K562 treated with DMSO at 1 percent for 4 hours (cell line): Measurements from ENCODE around the gene CRYGC. TPM values are rescaled to one million over a fixed set of nuclear protein-coding genes. Genes with fewer than 3 reads are reported as not detected.

Experiments used
- total RNA-seq: library from RNA; unstranded; fragments of 300-600 nt; gene quantifications from 2 replicates; pipeline ENCODE4 v1.2.3, GENCODE V29; 2022; ENCODE audit not compliant: insufficient read depth

The CRYGC gene, protein sequence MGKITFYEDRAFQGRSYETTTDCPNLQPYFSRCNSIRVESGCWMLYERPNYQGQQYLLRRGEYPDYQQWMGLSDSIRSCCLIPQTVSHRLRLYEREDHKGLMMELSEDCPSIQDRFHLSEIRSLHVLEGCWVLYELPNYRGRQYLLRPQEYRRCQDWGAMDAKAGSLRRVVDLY
- total RNA-seq = not detected in 2 replicates

GRCh38 chr2:208129744-208130711, at the start of gene CRYGC:
CRYGC (minus strand) TSS chr2:208129828; CDS start chr2:208129792, 36 bp downstream.

DNA sequence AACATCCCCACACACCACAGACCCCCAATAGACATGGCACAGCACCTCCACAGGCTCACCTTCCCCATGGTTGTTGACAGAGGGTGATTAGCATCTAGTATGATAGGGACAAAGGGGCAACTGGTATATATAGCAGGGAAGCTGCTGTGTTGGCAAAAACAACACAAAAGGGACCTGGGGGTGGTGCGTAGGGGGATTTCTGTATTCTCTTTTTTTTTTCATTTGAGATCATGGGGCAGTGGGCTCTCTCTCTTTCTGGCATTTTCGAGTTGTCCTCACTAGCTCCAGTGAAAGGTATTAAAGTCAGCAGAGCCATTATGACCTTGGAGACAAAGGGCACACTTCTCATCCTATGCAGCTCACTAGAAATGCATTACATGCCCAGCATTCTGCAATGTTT, 33.9 kb upstream of the CRYGC start, which contains the start of gene CRYGA:
TSS of gene CRYGA (minus strand) at position 101 of the 400 bp plus-strand sequence. CDS start at position 68, 33 bp downstream.

DNA sequence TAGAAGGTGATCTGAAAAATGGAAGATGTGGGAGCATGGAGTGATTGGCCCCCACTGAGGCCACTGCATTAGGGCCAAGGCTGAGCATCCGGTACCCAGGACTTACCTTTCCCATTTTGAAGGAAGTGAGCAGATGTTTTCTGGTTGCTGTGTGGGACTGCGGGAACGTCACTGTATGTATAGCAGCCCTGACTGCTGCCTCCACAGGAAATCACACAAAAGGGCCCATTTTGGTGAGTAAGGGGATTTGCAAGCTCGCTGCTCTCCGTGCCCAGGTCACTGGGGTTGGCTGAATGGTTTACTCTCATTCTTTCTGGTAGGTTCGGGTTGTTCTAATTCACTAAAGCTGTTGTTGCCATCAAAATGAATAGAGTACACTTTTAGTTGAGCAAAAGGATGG, 16.4 kb upstream of the CRYGC start, which contains the start of gene CRYGB:
TSS of gene CRYGB (minus strand) at position 153 of the 400 bp plus-strand sequence. CDS start at position 115, 38 bp downstream.

DNA sequence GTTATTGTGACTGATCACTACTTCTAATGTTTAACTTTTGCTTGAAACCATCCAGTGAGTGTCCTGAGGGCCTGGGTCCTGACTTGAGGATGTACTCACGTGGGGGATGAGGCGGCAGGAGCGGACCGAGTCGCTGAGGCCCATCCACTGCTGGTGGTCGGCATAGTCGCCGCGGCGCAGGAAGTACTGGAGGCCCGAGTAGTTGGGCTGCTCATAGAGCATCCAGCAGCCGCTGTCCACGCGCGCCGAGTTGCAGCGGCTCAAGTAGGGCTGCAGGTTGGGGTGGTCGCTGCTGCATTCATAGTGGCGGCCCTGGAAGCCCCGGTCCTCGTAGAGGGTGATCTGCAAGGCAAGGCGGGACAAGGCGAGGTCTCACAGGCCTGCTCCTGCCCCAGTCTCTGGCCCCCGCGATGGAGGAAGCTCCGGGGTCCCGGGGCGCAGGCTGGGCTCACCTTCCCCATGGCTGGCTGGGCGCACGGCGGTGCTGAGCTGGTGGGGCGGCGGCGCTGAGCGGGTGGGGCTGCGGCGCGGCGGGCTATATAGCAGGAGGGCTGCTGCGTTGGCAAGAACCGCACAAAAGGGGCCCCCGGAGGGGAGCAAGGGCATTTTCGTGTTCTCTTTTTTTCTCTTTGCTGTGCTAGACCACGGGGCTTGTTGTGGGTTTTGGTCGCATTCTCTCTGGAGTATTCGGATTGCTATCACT, 5.5 kb downstream of the CRYGC start, which contains the start of gene CRYGD:
TSS of gene CRYGD (minus strand) at position 512 of the 703 bp plus-strand sequence. CDS start at position 461, 51 bp downstream.

Other genes with a start within 250 kb of the CRYGC start
- 1.6 TPM in 2 replicates for gene PLEKHM3, start 104.3 kb downstream of the CRYGC start, total RNA-seq
- gene CRYGD, start 5.3 kb downstream of the CRYGC start, total RNA-seq = not detected in 2 replicates
- not detected in 2 replicates for gene CRYGB, start 16.3 kb upstream of the CRYGC start, total RNA-seq
- not detected in 2 replicates for gene CRYGA, start 33.8 kb upstream of the CRYGC start, total RNA-seq
- not detected in 2 replicates for gene C2orf80, start 60.2 kb upstream of the CRYGC start, total RNA-seq
- gene IDH1, start 125.2 kb upstream of the CRYGC start, total RNA-seq = 217 and 226 TPM in 2 replicates
- 7.7 and 9.3 TPM in 2 replicates for gene PIKFYVE, start 136.4 kb upstream of the CRYGC start, total RNA-seq